A549 (cell line): ENCODE data around the gene DLX5.

Experiments
- KDM5A ChIP-seq: fragments of 200-600 bp; sonication (generic); IDR thresholded peaks from 2 replicates; pipeline ENCODE4 v1.6.1; 2016; ENCODE audit warnings: antibody characterized with exemption, mild to moderate bottlenecking
- NPAS2 ChIP-seq: fragments of 250-450 bp; sonication (Bioruptor Pico); IDR thresholded peaks from 2 replicates; pipeline ENCODE4 v1.8.0; 2022; ENCODE audit warnings: mild to moderate bottlenecking, moderate library complexity, borderline replicate concordance
- TF ChIP-seq, protein P1 (sequence below): IDR thresholded peaks from 2 replicates; pipeline ENCODE4 v1.6.1; 2012
- TF ChIP-seq, protein P2 (sequence below): fragments of >200 bp; sonication (Bioruptor Twin); formaldehyde crosslinking; IDR thresholded peaks from 3 replicates; pipeline ENCODE4 v1.5.1; 2016

DNA sequence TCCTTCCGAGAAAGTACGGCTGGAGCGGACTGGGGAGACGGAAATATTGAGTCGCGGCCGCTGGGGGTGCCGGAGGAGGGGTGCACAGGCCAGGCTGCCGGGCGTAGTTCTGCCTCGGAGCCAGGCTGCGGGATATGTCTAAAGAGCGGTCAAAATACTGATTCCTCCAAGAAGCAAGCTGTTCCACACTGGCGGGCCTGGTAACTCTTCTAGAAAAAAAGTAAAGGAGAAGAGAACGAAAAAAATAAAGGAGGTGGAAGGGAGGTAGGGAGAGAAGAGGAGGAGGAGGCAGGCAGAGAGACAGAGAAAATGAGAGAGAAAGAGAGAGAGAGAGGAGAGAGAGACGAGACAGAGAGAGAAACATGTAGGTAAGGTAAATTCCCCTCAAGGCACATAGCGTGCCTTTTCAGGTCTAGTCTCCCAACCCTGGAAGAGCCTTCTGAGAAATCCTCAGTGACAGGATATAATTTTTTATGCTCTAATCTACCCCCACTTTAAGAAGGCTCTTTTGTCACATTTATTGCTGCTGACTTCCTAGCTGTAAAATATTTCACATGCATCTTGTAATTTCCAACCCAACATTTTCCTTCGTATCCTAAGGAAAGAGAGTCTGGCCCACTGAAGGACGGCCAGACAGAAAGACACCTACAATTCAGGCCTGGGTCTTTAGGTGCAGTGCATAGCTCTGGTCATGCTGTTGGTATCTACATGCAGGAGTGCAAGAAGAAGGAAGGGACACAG lies 5.7 kb downstream of the DLX5 start:
- TF ChIP-seq, protein P1, sequence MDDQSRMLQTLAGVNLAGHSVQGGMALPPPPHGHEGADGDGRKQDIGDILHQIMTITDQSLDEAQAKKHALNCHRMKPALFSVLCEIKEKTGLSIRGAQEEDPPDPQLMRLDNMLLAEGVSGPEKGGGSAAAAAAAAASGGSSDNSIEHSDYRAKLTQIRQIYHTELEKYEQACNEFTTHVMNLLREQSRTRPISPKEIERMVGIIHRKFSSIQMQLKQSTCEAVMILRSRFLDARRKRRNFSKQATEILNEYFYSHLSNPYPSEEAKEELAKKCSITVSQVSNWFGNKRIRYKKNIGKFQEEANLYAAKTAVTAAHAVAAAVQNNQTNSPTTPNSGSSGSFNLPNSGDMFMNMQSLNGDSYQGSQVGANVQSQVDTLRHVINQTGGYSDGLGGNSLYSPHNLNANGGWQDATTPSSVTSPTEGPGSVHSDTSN = no peak
- TF ChIP-seq, protein P2, sequence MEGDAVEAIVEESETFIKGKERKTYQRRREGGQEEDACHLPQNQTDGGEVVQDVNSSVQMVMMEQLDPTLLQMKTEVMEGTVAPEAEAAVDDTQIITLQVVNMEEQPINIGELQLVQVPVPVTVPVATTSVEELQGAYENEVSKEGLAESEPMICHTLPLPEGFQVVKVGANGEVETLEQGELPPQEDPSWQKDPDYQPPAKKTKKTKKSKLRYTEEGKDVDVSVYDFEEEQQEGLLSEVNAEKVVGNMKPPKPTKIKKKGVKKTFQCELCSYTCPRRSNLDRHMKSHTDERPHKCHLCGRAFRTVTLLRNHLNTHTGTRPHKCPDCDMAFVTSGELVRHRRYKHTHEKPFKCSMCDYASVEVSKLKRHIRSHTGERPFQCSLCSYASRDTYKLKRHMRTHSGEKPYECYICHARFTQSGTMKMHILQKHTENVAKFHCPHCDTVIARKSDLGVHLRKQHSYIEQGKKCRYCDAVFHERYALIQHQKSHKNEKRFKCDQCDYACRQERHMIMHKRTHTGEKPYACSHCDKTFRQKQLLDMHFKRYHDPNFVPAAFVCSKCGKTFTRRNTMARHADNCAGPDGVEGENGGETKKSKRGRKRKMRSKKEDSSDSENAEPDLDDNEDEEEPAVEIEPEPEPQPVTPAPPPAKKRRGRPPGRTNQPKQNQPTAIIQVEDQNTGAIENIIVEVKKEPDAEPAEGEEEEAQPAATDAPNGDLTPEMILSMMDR = no peak
- TF ChIP-seq NPAS2 (no peak), KDM5A (no peak)
